Epithelial cell of esophagus (primary cell): ENCODE data around the gene PAK5.

Source experiments
- DNase-seq: peaks from one replicate; pipeline ENCODE4 v3.0.0; 2010; ENCODE audit warnings: low read depth
- H3K4me3 ChIP-seq: 2 replicates; pipeline ENCODE4 v1.5.1; 2011; ENCODE audit warnings: mild to moderate bottlenecking, low read length, control low read depth
- CTCF ChIP-seq: IDR thresholded peaks from 2 replicates; pipeline ENCODE4 v1.5.1; 2011; ENCODE audit warnings: low read depth, mild to moderate bottlenecking, low read length, control low read depth, inconsistent platforms; ENCODE audit not compliant: insufficient read depth; ENCODE audit errors: missing control alignments

Gene PAK5

GRCh38 chr20:9495701-9496100, 343.2 kb downstream of the PAK5 start:
- no peak for TF ChIP-seq CTCF

DNA sequence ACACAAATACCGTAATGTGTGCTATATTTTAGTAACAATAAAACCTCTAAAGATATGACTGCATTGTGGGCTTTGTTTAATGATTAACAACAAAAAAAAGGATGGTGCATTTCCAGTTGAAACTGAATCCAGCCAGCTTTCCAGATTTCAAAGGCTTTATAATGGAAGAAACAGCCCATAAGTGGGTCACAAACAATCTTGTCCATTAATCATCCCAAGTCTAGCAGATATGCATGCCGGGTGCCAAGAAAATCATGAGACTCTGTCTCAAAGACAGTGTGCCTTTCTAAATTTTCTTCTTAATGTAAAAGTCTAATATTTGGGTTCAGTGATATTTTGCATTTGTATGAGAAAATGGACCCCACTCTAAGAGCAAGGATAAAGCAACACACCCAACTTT, 345.1 kb downstream of the PAK5 start:
- no peak for DNase-seq
- no peak overlapping the region for H3K4me3 ChIP-seq
- TF ChIP-seq CTCF = no peak

More at GRCh38 chr20:9495701-9496100, 343.2 kb downstream of the PAK5 start:
- H3K4me3 ChIP-seq = no peak overlapping the region
- no peak for DNase-seq

DNA sequence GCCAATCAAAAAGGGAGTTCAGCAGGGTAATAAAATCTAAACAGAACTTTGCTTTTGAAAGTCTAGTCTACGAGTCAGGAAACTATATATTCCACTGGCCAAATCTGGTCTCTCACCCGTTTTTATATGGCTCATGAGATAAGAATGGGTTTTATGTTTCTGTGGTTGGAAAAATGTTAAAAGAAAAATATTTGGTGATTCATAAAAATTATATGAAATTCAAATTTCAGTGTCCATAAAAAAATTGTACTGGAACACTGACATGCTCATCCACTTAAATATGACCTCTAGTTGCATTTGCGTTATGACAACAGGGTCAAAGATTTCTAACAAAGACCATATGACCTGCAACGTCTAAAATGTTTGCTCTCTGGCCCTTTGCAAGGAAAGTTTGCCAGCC, 346.8 kb downstream of the PAK5 start:
- no peak overlapping the region for H3K4me3 ChIP-seq
- DNase-seq = no peak
- no peak for TF ChIP-seq CTCF

DNA sequence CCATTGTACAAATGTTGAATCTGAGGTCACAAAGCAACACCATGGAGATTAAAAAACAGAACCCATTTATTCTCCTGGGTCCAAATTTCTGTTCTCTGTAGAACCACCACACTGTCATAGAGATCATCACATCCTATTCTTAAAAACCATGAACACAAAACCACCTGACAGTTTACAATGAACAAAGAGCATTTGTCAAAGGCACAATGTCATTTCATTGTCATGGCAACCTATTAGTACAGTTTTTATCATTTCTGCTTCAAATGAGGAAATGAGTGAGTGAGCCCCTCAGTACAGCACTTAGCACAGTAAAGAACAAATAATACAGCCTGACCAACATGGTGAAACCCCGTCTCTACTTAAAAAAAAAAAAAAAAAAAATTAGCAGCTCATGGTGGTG, 347.6 kb downstream of the PAK5 start:
- no peak for DNase-seq
- TF ChIP-seq CTCF = no peak
- H3K4me3 ChIP-seq = no peak overlapping the region

- no peak for DNase-seq
- H3K4me3 ChIP-seq = no peak overlapping the region
- no peak for TF ChIP-seq CTCF
Observed at GRCh38 chr20:9490631-9491030, 348.2 kb downstream of the PAK5 start.

DNA sequence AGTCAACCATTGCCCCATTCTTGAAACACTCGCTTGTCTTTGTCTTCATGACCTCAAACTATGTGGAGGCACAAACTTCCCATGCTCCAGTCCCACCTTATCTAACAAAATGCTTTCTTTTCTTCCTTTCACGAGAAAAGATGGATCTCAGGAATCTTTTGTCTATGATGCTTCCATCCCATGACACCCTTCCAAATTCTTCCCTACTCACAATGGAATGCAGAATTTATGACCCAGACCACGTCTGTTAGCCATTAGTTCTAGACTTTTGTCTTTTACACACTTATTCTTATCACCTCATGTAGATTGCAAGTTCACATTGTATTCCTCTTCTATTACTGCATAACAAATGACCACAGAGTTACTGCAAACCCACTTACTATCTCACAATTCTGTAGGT, 348.7 kb downstream of the PAK5 start:
- DNase-seq = no peak
- TF ChIP-seq CTCF = no peak
- no peak overlapping the region for H3K4me3 ChIP-seq

DNA sequence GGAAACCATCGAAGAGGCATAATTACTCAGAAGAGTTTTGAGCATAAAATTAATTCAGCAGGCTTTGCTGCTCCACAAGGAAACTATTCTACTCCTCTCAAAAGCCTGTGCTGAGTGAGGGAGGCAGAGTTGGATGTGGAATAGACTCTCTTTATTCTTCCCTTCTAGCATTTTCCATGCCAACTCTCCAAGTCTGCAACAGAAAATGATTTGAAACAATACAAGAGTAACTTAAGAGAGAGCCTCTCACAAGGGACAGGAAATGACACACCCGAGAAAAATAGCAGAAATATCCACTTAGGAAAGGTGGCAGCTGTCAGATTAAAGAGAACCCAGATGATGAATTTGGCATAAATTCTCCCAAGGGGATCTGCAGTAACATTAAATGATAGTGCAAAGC, 350.8 kb downstream of the PAK5 start:
- DNase-seq = no peak
- H3K4me3 ChIP-seq = no peak overlapping the region
- no peak for TF ChIP-seq CTCF
